Ishikawa (cell line): ENCODE results near the gene RNPEP.
A peak's percentile ranks its signal among the peaks of the same experiment; 100 is the strongest.

Experiments
- CEBPB ChIP-seq: IDR thresholded peaks from 2 replicates; pipeline ENCODE4 v1.6.1; 2012
- CREB1 ChIP-seq: IDR thresholded peaks from 2 replicates; pipeline ENCODE4 v1.6.1; 2012; ENCODE audit warnings: low read depth
- EGR1 ChIP-seq: IDR thresholded peaks from 2 replicates; pipeline ENCODE4 v1.6.1; 2012
- EP300 ChIP-seq: IDR thresholded peaks from 2 replicates; pipeline ENCODE4 v1.6.1; 2012; ENCODE audit warnings: borderline replicate concordance
- FOXM1 ChIP-seq: IDR thresholded peaks from 2 replicates; pipeline ENCODE4 v1.6.1; 2012; ENCODE audit warnings: low read depth, borderline replicate concordance
- NFIC ChIP-seq: IDR thresholded peaks from 2 replicates; pipeline ENCODE4 v1.6.1; 2012
- RAD21 ChIP-seq: IDR thresholded peaks from 2 replicates; pipeline ENCODE4 v1.6.1; 2012; ENCODE audit warnings: low read depth
- TAF1 ChIP-seq: IDR thresholded peaks from 2 replicates; pipeline ENCODE4 v1.6.1; 2012; ENCODE audit warnings: low read depth, mild to moderate bottlenecking
- TCF12 ChIP-seq: IDR thresholded peaks from 2 replicates; pipeline ENCODE4 v1.6.1; 2012; ENCODE audit warnings: low read depth
- TEAD4 ChIP-seq: IDR thresholded peaks from 2 replicates; pipeline ENCODE4 v1.6.1; 2012
- YY1 ChIP-seq: IDR thresholded peaks from 2 replicates; pipeline ENCODE4 v1.6.1; 2012; ENCODE audit warnings: low read depth
- ZBTB7A ChIP-seq: IDR thresholded peaks from 2 replicates; pipeline ENCODE4 v1.6.1; 2012; ENCODE audit warnings: low read depth
- TF ChIP-seq, protein P1 (sequence below): IDR thresholded peaks from 2 replicates; pipeline ENCODE4 v1.6.1; 2012
- TF ChIP-seq, protein P2 (sequence below): IDR thresholded peaks from 2 replicates; pipeline ENCODE4 v1.6.1; 2012; ENCODE audit warnings: low read depth, mild to moderate bottlenecking
- TF ChIP-seq, protein P3 (sequence below): IDR thresholded peaks from 2 replicates; pipeline ENCODE4 v1.6.1; 2012

The RNPEP gene

DNA sequence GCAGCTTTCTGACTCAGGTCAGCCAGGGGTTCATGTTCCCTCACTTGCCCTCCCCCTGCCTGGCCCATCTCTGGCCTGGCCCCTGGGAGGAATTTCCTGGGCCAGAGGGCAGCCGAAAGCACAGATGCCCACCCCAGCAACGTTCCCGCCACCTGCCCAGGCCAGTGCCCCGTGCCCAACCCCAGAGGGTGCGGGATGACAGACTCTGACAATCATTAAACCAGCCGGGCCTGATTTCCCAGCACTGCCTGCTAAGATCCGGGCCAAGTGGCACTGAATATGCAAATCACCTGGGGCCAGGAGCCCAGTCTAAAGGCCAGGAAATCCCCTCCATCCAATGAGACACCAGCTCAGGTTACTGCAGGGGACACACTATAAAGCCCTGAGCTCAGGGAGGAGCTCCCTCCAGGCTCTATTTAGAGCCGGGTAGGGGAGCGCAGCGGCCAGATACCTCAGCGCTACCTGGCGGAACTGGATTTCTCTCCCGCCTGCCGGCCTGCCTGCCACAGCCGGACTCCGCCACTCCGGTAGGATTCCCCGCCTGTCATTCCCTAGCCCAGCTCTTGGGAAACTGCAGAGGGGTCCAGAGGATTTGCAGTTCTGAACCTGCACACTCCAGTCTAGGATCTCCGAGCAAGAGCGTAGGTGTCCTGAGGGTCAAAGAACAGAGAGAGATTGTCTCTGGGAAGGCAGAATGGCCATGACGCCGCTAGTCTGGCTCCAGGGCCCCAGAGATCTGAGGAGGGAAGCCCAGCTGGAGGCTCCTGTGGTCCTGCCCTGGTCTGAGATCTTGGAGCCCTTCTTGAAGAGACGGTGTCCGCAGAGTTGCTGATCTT, 27.9 kb downstream of the RNPEP start, which contains the start of gene ELF3:
TSS of gene ELF3 (plus strand) at position 408 of the 836 bp plus-strand sequence. CDS start 550 bp downstream, outside the sequence.
- TF ChIP-seq, protein P1, sequence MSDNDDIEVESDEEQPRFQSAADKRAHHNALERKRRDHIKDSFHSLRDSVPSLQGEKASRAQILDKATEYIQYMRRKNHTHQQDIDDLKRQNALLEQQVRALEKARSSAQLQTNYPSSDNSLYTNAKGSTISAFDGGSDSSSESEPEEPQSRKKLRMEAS, result peak; percentile 61; the same call in 1 of the 2 replicates
- TF ChIP-seq EP300 (peak; percentile 84), EGR1 (no peak), TAF1 (peak; percentile 90), CREB1 (0 out of 2 replicates have a peak, but pooled peaks have one; percentile 7), TEAD4 (peak; percentile 67), YY1 (no peak), RAD21 (peak; percentile 10; the same call in 1 of the 2 replicates), TCF12 (peak; percentile 90), NFIC (peak; percentile 87)
- TF ChIP-seq, protein P2, sequence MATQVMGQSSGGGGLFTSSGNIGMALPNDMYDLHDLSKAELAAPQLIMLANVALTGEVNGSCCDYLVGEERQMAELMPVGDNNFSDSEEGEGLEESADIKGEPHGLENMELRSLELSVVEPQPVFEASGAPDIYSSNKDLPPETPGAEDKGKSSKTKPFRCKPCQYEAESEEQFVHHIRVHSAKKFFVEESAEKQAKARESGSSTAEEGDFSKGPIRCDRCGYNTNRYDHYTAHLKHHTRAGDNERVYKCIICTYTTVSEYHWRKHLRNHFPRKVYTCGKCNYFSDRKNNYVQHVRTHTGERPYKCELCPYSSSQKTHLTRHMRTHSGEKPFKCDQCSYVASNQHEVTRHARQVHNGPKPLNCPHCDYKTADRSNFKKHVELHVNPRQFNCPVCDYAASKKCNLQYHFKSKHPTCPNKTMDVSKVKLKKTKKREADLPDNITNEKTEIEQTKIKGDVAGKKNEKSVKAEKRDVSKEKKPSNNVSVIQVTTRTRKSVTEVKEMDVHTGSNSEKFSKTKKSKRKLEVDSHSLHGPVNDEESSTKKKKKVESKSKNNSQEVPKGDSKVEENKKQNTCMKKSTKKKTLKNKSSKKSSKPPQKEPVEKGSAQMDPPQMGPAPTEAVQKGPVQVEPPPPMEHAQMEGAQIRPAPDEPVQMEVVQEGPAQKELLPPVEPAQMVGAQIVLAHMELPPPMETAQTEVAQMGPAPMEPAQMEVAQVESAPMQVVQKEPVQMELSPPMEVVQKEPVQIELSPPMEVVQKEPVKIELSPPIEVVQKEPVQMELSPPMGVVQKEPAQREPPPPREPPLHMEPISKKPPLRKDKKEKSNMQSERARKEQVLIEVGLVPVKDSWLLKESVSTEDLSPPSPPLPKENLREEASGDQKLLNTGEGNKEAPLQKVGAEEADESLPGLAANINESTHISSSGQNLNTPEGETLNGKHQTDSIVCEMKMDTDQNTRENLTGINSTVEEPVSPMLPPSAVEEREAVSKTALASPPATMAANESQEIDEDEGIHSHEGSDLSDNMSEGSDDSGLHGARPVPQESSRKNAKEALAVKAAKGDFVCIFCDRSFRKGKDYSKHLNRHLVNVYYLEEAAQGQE, result no peak
- TF ChIP-seq, protein P3, sequence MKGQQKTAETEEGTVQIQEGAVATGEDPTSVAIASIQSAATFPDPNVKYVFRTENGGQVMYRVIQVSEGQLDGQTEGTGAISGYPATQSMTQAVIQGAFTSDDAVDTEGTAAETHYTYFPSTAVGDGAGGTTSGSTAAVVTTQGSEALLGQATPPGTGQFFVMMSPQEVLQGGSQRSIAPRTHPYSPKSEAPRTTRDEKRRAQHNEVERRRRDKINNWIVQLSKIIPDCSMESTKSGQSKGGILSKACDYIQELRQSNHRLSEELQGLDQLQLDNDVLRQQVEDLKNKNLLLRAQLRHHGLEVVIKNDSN, result 0 out of 2 replicates have a peak, but pooled peaks have one; percentile 25

DNA sequence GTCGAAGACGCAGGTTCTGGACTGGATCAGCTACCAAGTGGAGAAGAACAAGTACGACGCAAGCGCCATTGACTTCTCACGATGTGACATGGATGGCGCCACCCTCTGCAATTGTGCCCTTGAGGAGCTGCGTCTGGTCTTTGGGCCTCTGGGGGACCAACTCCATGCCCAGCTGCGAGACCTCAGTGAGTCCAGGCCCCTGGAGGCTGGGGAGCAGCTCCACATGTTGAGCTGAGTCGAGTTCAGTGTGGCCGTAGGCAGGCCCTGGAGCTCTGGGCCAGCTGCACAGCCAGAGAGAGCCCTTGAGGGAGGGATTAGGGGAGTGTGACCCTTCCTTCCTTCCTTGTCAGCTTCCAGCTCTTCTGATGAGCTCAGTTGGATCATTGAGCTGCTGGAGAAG, 29.5 kb downstream of the RNPEP start:
- TF ChIP-seq ZBTB7A, result no peak
- no peak for TF ChIP-seq TAF1
- TF ChIP-seq CEBPB, result no peak

DNA sequence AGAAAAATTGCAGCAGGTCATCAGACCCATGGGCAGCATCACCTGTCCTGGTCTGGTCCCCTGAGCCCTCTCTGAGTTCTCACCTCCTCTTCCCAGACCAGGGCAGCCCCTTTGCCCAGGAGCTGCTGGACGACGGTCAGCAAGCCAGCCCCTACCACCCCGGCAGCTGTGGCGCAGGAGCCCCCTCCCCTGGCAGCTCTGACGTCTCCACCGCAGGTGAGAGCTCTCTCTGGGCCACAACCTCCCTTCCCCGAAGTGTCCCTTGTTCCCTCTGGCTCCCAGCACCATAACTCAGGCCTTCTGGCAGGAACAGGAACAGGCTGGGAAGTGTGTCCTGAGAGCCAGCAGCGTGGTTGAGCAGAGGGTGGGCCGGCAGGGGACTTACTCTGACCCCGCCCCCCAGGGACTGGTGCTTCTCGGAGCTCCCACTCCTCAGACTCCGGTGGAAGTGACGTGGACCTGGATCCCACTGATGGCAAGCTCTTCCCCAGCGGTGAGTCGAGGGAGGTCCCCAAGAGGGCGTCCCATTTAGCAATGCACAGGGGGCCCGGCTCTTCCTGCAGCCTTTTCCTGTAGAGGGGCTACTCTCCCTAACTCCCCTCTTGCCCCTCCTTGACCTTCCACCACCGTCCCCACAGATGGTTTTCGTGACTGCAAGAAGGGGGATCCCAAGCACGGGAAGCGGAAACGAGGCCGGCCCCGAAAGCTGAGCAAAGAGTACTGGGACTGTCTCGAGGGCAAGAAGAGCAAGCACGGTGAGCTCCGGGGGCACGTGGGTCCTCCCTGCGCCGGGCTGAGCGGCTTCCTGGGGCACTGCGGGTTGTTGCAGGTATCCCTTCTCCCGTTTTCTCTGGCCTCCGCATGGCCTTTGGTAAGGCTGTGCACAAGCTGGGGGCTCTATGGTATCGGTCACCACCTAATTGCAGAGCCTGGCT, 30.4 kb downstream of the RNPEP start:
- TF ChIP-seq, protein P3, result no peak
- TF ChIP-seq CREB1, result no peak
- TF ChIP-seq ZBTB7A, result no peak
- TF ChIP-seq RAD21, result no peak
- TF ChIP-seq CEBPB, result no peak
- no peak for TF ChIP-seq NFIC
- no peak for TF ChIP-seq EP300
- no peak for TF ChIP-seq EGR1
- TF ChIP-seq TEAD4, result no peak
- TF ChIP-seq, protein P2, result no peak
- TF ChIP-seq FOXM1, result no peak
- TF ChIP-seq TCF12, result no peak
- no peak for TF ChIP-seq YY1
- TF ChIP-seq TAF1, result no peak
- TF ChIP-seq, protein P1, result no peak

DNA sequence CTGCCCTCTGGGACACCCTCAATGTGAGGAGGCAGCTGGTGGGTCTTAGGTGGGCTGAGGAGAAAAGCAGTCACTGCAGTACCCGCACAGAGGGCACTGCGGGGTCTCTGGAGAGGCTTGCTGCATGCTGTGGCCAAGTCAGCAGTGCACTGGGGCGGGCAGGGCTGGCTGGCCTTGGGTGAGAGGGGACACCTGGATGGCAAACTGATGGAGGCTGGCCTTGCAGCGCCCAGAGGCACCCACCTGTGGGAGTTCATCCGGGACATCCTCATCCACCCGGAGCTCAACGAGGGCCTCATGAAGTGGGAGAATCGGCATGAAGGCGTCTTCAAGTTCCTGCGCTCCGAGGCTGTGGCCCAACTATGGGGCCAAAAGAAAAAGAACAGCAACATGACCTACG, 31.2 kb downstream of the RNPEP start:
- TF ChIP-seq CEBPB, result no peak
- TF ChIP-seq NFIC, result no peak
- TF ChIP-seq TEAD4, result no peak
- TF ChIP-seq, protein P1, result no peak
- TF ChIP-seq RAD21, result no peak
- TF ChIP-seq TAF1, result no peak
- TF ChIP-seq, protein P2, result no peak
- TF ChIP-seq, protein P3, result no peak
- TF ChIP-seq FOXM1, result no peak
- TF ChIP-seq YY1, result no peak
- TF ChIP-seq CREB1, result no peak
- TF ChIP-seq EGR1, result no peak
- TF ChIP-seq ZBTB7A, result no peak
- no peak for TF ChIP-seq EP300
- no peak for TF ChIP-seq TCF12
